HUDEP-2 (cell line): Measurements from ENCODE around the gene IQGAP2.
"Not testable (repeated sequence)": the region's sequence is repeated elsewhere in the genome, so short reads cannot be mapped to it uniquely, and the experiment has no call there.

Experiments used
- DNase-seq, 76 experiments: peaks; one replicate each; lab custom pipeline; 2025; ENCODE audit not compliant: unreplicated experiment in 76 of 76; lab: John Stamatoyannopoulos, UW

The IQGAP2 gene

GRCh38 chr5:76728965-76729364 lies 325.9 kb downstream of the IQGAP2 start:
- DNase-seq = no peak

- no peak for DNase-seq
Measured at GRCh38 chr5:76729373-76730290, 326.5 kb downstream of the IQGAP2 start.

GRCh38 chr5:76732405-76733048 lies 329.4 kb downstream of the IQGAP2 start:
- no peak for DNase-seq

DNA sequence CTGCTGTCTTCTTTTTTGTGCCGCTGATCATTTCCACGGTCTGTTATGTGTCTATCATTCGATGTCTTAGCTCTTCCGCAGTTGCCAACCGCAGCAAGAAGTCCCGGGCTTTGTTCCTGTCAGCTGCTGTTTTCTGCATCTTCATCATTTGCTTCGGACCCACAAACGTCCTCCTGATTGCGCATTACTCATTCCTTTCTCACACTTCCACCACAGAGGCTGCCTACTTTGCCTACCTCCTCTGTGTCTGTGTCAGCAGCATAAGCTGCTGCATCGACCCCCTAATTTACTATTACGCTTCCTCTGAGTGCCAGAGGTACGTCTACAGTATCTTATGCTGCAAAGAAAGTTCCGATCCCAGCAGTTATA lies 329.9 kb downstream of the IQGAP2 start:
- DNase-seq = no peak

- no peak for DNase-seq
Measured at GRCh38 chr5:76735762-76736545, 332.9 kb downstream of the IQGAP2 start.

DNA sequence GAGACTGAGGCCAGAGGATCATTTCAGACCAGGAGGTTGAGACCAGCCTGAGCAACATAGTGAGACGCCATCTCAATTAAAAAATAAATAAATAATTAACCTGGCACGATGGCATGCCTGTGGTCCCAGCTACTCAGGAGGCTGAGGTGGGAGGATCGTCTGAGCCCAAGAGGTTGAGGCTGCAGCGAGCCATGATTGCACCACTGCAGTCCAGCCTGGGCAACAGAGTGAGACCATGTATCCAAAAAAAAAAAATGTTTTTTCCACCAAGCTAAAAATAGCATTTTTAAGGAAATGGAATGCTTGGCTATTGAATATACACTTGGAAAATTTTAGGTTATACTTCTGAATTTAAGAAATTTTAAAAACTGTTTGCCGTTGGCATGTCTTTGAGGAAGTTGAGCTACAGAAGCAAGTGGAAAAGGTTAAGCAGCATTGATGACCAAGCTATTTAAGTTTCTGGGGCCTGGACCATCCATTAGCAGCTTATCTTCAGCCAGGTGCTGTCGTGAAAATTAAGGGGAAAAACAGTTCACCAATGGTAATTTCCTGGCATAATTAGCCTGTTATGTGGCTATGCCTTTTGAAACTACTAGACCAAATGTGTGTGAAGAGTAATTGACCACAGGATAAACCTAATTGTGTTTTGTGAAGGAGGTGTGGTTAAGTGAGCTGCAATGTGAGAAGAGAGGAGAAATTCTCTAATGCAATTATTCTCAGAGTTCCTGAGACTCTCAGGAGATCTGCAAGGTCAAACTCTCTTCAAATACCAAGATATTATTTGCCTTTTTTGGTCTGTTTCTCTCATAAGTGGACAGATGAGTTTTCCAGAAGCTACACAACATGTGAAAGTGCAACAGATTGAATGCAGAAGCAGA lies 333.8 kb downstream of the IQGAP2 start:
- DNase-seq = no peak

DNA sequence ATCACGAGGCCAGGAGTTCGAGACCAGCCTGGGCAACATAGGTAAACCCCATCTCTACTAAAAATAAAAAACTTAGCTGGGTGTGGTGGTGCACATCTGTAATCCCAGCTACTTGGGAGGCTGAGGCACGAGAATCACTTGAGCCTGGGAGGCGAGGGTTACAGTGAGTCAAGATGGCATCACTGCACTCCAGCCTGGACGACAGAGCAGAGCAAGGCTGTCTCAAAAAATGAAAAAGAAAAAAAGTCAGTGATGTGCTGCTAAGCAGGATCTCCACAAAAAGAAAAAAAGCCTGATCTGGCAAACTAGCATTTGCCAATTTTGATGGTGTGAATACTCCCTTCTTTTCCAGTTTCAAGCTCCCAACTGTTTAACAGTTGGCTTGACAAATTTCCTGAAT lies 334.8 kb downstream of the IQGAP2 start:
- DNase-seq = no peak

DNA sequence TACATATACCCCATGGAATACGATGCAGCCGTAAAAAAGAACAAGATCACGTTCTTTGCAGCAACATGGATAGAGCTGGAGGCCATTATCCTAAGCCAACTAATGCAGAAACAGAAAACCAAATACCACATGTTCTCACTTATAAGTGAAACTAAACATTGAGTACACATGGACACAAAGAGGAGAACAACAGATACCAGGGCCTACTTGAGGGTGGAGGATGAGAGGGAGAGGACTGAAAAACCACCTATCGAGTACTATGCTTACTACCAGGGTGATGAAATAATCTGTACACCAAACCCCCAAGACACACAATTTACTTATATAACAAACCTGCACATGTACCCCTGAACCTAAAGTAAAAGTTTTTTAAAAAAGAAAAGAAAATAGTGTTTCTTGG lies 338.4 kb downstream of the IQGAP2 start:
- not testable (repeated sequence) for DNase-seq

DNA sequence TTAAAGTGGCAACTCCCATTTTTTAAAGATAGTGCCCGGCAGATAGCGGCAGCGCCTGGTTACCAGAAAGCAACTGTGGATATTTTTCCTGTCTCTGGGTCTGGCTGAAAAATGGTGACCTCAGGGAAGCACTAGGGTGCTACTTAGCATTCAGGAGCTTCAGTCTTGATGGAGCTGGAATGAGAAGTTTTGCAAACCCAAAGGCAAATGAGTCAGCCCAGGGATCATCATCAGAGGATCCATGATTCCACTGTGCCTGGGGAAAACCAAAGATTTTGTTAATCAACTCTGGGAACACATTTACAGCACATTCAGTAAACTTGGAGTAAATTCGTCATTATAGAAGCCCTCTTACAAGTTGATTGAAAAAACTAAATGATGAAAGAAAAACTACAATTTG lies 339.5 kb downstream of the IQGAP2 start:
- DNase-seq = peak in 1 of 76 experiments; percentile 3

DNA sequence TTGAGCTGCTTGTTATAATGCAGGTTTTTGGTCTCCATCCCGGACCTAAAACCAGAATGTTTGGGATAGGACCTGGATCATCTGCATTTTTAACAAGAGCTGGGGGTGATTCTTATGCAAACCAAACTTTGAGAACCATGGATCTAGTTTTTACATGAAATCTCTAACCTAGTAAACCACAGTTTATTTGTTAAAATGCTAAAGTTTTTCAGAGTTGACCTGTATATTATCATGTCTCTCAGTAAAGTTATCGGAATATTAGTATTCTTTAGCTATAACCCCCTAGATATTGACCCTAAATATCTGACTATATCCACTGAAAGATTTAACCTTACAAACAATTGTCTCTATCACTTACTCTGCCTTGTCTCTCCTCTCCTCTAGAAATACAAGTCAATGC lies 341.5 kb downstream of the IQGAP2 start:
- DNase-seq = no peak

DNA sequence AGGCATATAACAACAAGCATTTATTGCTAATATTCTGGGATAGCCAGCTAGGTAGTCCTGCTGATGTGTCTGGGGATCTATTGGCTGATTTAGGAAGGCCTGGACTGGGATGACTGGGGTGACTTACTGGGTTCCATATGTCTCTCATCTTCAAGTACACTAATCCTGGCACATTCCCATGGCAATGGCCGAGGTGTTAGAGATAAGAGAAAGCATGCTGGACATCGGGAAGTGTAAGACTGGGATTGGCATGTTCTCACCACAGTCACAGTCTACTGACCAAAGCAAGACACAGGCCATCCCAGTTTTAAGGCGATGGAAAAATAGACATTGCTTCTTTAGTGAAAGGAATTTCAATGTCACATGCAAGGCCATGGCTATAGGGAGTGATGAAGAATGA lies 342.6 kb downstream of the IQGAP2 start:
- no peak for DNase-seq

DNA sequence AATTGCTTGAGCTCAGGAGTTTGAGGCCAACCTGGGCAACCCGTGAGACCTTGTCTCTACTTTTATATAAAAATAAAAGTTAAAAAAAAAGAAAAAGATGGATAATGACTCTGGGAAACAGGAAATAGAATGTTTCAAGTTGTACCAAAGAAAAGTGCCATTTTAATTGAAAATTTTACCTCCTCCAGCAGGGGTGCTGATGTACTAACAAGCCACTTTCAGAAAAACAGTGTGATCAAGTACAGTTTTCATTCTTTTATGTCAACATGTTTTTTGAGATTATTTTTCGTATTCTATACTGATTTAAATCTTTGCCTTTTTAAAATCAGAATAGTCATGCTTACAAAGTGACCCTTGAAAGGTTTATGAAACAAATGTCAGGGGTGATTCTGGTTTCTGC lies 343.6 kb downstream of the IQGAP2 start:
- DNase-seq = no peak

DNA sequence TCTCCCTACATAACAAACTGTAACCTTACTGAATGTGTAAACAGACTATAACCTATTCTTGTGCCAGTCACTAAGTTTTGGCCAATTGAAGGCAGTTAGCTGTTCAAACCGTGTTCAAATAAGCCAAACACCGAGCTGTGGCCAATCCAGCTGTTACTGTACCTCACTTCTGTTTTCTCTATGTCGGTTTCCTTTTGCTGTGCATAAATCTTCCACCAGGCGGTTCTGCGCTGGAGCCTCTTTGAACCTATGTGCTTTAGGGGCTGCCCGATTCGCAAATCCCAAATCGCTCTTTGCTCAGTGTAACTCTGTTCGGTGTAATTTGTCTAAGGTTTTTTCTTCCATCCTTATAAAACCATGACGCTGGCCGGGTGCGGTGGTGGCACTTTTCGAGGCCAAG lies 344.6 kb downstream of the IQGAP2 start:
- no peak for DNase-seq

DNA sequence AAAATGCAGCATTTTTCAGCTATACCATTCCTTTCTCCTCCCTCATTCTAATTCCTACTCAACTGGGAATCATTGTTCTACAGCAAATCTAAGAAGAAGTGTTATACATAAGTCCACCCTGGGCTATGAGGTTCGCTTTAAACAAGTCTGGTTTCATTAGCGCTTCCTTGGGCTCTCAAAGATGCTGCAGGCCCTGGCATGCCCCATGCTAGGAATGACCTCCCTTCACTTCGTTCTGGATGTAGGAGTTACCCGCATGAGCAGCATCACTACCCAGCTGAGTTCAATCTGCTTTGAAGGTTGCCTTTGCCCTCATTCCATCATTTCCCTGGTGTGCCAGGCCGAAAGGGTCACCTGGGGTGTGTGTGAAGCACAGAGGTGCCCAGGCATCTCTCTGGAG lies 348.2 kb downstream of the IQGAP2 start:
- no peak for DNase-seq

DNA sequence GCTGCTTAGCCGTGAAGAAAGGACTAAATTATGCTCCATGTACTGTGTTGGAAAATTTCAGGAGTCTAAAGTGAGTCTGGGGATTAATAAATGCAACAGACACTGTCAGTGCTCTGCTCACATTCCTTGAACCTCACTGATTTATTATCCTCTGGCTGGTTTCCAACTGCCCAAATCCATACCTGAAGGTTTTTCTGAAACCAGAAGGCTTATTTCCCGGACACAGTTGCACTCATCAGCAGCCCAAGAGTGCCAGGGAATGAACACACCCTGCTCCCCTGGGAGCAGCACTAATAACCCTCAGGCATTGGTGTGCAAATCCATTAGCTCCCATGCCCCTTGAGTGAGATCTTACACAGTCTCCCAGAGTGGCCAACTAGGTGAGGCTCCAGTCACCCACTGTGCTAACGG lies 351.6 kb downstream of the IQGAP2 start:
- DNase-seq = no peak

GRCh38 chr5:76755779-76756637 lies 352.9 kb downstream of the IQGAP2 start:
- no peak for DNase-seq

DNA sequence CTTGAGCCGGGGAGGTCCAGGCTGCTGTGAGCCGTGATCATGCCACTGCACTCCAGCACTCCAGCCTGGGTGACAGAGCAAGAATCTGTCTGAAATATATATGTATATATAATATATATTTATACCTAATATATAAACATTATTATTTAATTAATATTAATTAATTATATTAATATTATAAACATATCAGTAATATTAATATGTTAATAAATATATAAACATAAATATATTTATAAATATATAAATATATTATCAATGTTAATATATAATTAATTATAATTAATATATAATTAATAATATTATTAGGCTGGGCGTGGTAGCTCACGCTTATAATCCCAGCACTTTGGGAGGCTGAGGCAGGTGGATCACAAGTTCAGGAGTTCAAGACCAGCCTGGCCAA lies 354.0 kb downstream of the IQGAP2 start:
- no peak for DNase-seq
